Measurements from ENCODE around the gene CTSC. TPM values are rescaled to one million over a fixed set of nuclear protein-coding genes. Genes with fewer than 3 reads are reported as not detected.

Gene CTSC
- total RNA-seq, 3 donors from 2014 or later (not counting 1 experiment from before 2014, with no cell fraction given) = 182 to 275 (median 227) TPM

DNA sequence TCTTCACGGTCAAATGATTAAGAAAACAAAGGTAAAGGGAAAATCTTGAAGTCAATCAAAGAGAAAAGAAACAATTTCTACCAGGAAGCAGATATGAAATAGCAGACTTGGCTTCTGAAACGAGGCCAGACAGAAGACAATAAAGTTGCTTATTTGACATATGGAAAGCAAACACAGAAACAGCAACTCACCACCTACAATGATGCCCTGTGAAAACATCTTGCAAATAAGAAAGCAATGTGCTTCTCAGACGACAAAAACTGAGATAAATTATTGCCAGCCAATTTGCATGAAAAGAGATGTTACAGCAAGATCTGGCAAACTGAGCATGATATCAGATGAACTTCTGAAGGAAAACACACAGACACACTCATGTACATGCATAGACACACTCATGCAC, 45.9 kb upstream of the CTSC start:
- H3K4me1 Mint-ChIP-seq = peaks cover 7 to 10% of the 10 kb centered on the region in 2 donors
- intact Hi-C loops (cut with micrococcal nuclease) = no loop called here
- no peaks in the 10 kb centered on the region for H3K9me3 Mint-ChIP-seq
- no peaks in the 10 kb centered on the region for H3K36me3 Mint-ChIP-seq
- Histone ChIP-seq H3K9me3 (ENCODE audit: control insufficient read depth, insufficient read depth, low read length) (no peaks in the 10 kb centered on the region), H3K27me3 (ENCODE audit: control insufficient read depth, insufficient read depth, low read length) (no peaks in the 10 kb centered on the region), H3K4me1 (ENCODE audit: control insufficient read depth, insufficient read depth, low read length) (no peaks in the 10 kb centered on the region), H3K36me3 (ENCODE audit: control insufficient read depth, insufficient read depth, low read length) (no peaks in the 10 kb centered on the region), H3K27ac (ENCODE audit: low read length) (no peak overlapping the region), H3K4me3 (ENCODE audit: low read length) (no peak overlapping the region)
- TF ChIP-seq, protein P1, sequence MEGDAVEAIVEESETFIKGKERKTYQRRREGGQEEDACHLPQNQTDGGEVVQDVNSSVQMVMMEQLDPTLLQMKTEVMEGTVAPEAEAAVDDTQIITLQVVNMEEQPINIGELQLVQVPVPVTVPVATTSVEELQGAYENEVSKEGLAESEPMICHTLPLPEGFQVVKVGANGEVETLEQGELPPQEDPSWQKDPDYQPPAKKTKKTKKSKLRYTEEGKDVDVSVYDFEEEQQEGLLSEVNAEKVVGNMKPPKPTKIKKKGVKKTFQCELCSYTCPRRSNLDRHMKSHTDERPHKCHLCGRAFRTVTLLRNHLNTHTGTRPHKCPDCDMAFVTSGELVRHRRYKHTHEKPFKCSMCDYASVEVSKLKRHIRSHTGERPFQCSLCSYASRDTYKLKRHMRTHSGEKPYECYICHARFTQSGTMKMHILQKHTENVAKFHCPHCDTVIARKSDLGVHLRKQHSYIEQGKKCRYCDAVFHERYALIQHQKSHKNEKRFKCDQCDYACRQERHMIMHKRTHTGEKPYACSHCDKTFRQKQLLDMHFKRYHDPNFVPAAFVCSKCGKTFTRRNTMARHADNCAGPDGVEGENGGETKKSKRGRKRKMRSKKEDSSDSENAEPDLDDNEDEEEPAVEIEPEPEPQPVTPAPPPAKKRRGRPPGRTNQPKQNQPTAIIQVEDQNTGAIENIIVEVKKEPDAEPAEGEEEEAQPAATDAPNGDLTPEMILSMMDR (IDR thresholded peaks at IDR 0.05) = no peak
- no peak overlapping the region for H3K27ac Mint-ChIP-seq
- ATAC-seq (no peak), DNase-seq (no peak)
- H3K4me3 Mint-ChIP-seq = no peak overlapping the region
- WGBS (ENCODE audit: insufficient coverage) = 79% methylated on average over 3 of the region's 3 CpGs
- no peaks in the 10 kb centered on the region for H3K27me3 Mint-ChIP-seq (ENCODE audit: low read depth in 2 of 2)

DNA sequence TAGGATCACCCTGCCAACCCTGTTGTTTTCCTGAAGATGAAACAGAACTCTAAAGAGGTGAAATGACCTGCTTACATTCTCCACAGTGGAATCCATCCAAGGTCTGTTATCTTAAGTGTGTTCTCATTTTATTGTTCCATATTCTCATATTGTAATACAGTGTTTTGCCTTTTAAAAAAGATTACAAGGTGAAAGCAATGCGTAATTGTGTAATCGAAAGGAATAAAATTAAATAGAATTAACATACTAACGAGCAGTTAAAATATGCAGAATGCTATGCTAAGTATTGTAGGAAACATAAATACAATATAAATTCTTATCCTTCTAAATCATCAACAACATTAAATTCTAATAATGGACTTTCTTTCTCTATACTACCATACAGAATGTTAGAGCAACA, 41.6 kb upstream of the CTSC start:
- no peaks in the 10 kb centered on the region for H3K27me3 ChIP-seq (ENCODE audit: control insufficient read depth, insufficient read depth, low read length)
- H3K27me3 Mint-ChIP-seq (ENCODE audit: low read depth in 2 of 2) = no peaks in the 10 kb centered on the region
- intact Hi-C loops (cut with micrococcal nuclease) = no loop called here
- peaks cover 14 to 21% of the 10 kb centered on the region in 2 donors for H3K4me1 Mint-ChIP-seq
- no peaks in the 10 kb centered on the region for H3K9me3 ChIP-seq (ENCODE audit: control insufficient read depth, insufficient read depth, low read length)
- DNase-seq (no peak), ATAC-seq (no peak)
- H3K36me3 ChIP-seq (ENCODE audit: control insufficient read depth, insufficient read depth, low read length) = no peaks in the 10 kb centered on the region
- no peak overlapping the region for H3K27ac Mint-ChIP-seq
- TF ChIP-seq, protein P1 (IDR thresholded peaks at IDR 0.05) = no peak
- H3K4me3 ChIP-seq (ENCODE audit: low read length) = no peak overlapping the region
- WGBS (ENCODE audit: insufficient coverage) = no CpG with 5 or more reads among the region's 3 CpGs
- no peaks in the 10 kb centered on the region for H3K9me3 Mint-ChIP-seq
- no peak overlapping the region for H3K27ac ChIP-seq (ENCODE audit: low read length)
- no peaks in the 10 kb centered on the region for H3K4me1 ChIP-seq (ENCODE audit: control insufficient read depth, insufficient read depth, low read length)
- no peaks in the 10 kb centered on the region for H3K36me3 Mint-ChIP-seq
- no peak overlapping the region for H3K4me3 Mint-ChIP-seq

DNA sequence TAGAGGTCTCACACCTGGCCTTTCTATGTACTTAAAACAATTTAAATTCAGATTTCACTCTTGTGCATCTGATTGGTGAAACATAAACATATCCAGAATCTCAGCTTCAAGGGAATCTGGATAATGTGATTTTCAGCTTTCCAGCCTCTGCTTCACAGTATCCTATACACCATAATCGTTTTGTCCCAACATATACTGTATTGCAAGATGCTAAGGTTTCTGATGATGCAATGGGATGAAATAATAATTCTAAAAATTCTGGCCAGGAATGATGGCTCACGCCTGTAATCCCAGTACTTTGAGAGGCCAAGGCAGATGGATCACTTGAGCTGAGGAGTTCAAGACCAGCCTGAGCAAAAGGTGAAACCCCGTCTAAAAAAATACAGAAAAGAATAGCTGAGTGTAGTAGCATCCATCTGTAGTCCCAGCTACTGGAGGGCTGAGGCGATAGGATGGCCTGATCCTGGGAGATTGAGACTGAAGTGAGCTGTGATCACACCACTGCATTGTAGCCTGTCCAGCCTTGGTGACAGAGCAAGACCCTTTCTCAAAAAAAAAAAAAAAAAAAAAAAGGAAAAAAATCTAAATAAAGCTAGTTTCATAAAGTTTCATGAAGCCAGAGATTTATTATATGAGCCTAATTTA, 41.0 kb upstream of the CTSC start:
- Histone ChIP-seq H3K4me1 (ENCODE audit: control insufficient read depth, insufficient read depth, low read length) (no peaks in the 10 kb centered on the region), H3K9me3 (ENCODE audit: control insufficient read depth, insufficient read depth, low read length) (no peaks in the 10 kb centered on the region), H3K27ac (ENCODE audit: low read length) (no peak overlapping the region), H3K36me3 (ENCODE audit: control insufficient read depth, insufficient read depth, low read length) (no peaks in the 10 kb centered on the region), H3K27me3 (ENCODE audit: control insufficient read depth, insufficient read depth, low read length) (no peaks in the 10 kb centered on the region), H3K4me3 (ENCODE audit: low read length) (no peak overlapping the region)
- DNase-seq (no peak), ATAC-seq (no peak)
- TF ChIP-seq, protein P1 (IDR thresholded peaks at IDR 0.05) = no peak
- Mint-ChIP-seq H3K27me3 (ENCODE audit: low read depth in 2 of 2) (no peaks in the 10 kb centered on the region), H3K27ac (no peak overlapping the region), H3K4me3 (no peak overlapping the region), H3K4me1 (peaks cover 14 to 21% of the 10 kb centered on the region in 2 donors), H3K9me3 (no peaks in the 10 kb centered on the region), H3K36me3 (no peaks in the 10 kb centered on the region)
- intact Hi-C loops (cut with micrococcal nuclease) = no loop called here
- 98% methylated on average over 3 of the region's 4 CpGs for WGBS (ENCODE audit: insufficient coverage)

DNA sequence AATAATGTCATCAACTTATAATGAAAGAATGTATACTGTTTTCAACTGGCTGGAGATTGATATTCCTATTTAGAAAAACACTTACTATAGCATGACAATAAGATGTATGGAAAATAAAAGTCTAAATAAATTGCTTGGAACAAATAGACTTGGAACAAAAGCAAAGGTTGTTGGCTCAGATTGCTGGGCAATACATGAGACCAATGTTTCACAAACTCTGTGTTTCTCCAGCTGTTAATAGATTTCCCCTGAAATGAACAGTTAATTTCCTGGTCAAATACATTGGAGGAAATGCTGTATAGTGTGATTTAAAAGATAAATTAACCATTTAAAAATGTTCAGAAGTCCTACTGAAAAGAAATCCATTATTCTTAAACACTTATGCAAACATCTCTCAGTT, 40.1 kb upstream of the CTSC start:
- no peaks in the 10 kb centered on the region for H3K9me3 Mint-ChIP-seq
- no peaks in the 10 kb centered on the region for H3K27me3 Mint-ChIP-seq (ENCODE audit: low read depth in 2 of 2)
- ATAC-seq = no peak

More for the DNA sequence above, 40.1 kb upstream of the CTSC start:
- no peaks in the 10 kb centered on the region for H3K9me3 ChIP-seq (ENCODE audit: control insufficient read depth, insufficient read depth, low read length)
- TF ChIP-seq, protein P1 (IDR thresholded peaks at IDR 0.05) = no peak
- no peaks in the 10 kb centered on the region for H3K27me3 ChIP-seq (ENCODE audit: control insufficient read depth, insufficient read depth, low read length)
- Mint-ChIP-seq H3K36me3 (no peaks in the 10 kb centered on the region), H3K4me1 (peaks cover 14 to 21% of the 10 kb centered on the region in 2 donors), H3K27ac (no peak overlapping the region), H3K4me3 (no peak overlapping the region)
- intact Hi-C loops (cut with micrococcal nuclease) = no loop called here
- no peaks in the 10 kb centered on the region for H3K36me3 ChIP-seq (ENCODE audit: control insufficient read depth, insufficient read depth, low read length)
- DNase-seq = no peak
- H3K4me1 ChIP-seq (ENCODE audit: control insufficient read depth, insufficient read depth, low read length) = no peaks in the 10 kb centered on the region
- no peak overlapping the region for H3K4me3 ChIP-seq (ENCODE audit: low read length)
- H3K27ac ChIP-seq (ENCODE audit: low read length) = no peak overlapping the region

Data from natural killer cell (primary cell).